NCI-H2171 treated with DMSO at 0.1 percent for 48 hours (cell line): ENCODE measurements around the gene LCE7A.
A peak's percentile ranks its signal among the peaks of the same experiment; 100 is the strongest.

ENCODE experiments used
- DNase-seq: peaks from one replicate; lab custom pipeline; 2025; lab: John Stamatoyannopoulos, UW

Gene LCE7A

GRCh38 chr1:152880316-152880715 is 20.5 kb downstream of the LCE7A start:
- no peak for DNase-seq

DNA sequence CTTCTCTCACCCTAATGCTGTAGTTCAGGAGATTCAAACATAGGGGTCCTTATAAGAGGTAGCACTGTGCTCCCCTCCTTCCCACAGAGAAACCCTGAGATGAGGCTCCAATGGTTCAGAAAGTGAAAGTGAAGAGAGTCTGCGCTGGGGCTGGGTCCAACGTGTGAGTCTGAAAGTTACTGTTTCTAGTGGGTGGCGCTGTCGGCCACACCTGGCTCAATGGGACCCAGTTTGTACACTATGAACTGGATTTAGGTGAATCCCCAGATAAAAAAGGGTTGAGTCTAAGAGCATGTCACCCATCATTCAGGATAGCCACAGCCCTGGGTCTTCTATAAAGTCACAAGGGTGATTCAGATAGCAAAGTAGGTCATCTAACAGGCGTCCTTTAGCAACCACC is 21.1 kb downstream of the LCE7A start:
- DNase-seq = no peak

DNA sequence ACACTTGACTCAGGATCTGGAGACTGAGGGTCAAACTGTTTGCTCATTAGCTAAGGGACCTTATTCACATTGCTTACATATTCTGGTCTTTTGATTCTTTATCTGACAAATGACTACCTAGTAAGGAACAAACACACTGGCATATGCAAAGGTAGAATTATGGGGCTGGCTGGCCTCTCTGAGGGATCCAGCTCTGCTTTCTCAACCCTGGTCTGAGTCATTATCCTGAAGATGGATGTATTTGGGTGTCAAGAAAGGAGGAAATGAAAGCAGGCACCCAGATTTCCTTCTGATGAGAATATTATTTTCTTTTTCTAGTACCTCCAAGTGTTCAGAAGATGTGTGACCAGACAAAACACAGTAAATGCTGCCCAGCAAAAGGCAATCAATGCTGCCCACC is 24.3 kb downstream of the LCE7A start:
- DNase-seq = no peak

GRCh38 chr1:152884506-152884905 is 24.7 kb downstream of the LCE7A start:
- DNase-seq = no peak

GRCh38 chr1:152884966-152885624 is 25.3 kb downstream of the LCE7A start:
- DNase-seq = no peak

DNA sequence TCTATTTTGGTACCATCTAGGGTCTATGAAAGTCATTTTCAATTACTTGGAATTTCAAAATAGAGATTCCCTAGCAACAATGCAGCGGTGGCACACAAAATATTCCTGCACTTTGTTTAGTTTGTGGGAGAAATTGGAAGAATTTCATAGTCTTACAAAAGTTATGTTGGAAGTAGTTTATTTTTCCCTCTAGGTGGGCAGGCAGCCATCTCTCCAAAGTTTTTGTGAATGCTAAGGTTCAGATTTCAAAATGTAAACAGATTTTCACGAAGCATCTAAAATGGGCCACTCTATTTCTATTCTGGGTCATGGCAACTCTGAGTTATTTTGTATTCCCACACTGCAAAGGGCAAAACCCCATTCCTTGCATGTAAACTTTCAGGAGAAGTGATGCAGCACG is 26.3 kb downstream of the LCE7A start:
- no peak for DNase-seq

DNA sequence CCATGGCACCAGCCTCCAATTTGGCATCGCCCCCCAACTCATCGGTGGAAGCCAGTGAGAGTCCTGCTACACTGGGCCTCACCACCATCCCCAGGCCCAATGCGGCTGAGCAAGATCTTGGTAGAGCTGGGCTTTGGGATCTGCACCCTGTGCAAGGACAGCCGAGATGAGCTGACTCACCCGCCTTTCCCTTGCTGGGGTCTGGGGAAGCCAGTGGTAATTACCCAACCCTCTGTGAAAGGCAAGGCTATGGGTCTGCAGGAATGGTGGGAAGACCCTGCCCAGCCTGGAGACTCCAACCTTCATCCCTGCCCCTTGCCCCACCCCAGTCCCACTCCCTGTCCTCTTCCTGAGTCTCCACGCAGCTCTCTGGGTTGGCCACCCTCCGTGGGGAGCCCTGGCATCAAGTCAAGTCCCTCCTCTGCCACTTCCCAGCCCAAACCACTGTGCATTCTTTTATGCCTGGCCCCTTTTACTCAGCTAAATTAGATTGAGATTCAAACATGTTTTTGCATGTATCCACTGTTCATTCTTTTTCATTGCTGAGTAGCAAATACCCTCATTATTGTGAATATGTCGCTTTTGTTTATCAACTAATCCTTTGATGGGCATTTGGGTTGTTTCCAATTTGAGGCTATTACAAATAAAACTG is 27.1 kb downstream of the LCE7A start:
- peak; percentile 82 for DNase-seq

GRCh38 chr1:152888126-152888525 is 28.3 kb downstream of the LCE7A start:
- no peak for DNase-seq

DNA sequence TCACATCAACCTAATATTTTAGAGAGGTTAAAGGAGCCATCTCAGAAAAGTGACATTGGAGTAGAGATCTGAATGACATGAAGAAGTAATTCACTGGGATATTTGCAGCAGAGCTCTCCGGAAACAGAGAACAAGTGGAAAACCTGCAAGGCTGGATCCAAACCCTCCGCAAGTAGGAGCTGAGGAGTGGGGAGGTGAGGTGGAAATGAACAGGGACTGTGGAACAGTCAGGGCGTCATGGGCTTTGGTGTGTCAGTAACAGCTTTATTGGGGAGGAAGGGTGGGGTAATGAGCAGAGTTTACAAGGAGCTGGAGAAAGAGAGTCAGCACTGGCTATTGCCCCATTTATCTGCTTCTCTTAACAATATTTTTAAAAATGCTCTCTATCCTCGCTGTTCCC is 39.2 kb downstream of the LCE7A start:
- no peak for DNase-seq

DNA sequence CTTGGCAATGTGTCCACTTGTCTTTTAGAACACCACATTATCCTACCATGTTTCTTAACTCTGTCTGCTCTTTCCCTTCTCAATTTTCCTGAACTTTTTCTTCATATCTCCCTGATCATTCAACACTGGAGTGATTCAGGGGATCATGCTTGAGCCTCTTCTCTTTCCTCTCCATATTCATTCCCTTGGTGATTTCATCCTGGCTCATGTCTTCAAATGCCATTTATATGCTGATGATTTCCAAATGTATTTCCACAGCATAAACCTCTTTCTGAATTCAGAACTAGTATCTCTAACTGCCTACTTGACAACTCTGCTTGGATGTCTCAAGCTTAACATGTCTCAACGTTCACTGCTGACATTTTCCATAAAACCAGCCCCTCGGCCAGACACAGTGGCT is 40.1 kb downstream of the LCE7A start:
- DNase-seq = no peak

- DNase-seq = no peak
These were observed 41.8 kb downstream of the LCE7A start for GRCh38 chr1:152901631-152902030.

DNA sequence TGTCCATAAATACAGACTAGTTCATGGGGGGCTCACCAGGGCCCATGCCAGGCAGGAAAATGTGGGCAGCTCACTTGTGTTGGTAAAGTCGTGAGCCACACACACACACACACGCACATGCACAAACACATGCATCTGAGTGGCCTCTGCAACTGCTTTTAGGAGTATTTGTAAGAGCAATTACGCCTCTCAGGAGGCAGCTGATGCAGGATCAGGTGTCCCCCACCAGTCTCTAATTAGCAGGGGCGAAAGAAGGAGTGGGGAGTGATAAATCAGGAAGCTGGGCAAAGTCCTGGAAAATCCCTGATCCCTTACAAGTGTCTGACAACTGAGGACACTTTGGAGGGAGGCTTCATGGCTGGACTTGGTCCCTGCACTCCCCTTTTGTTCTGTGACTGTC is 42.8 kb downstream of the LCE7A start:
- peak; percentile 2 for DNase-seq

DNA sequence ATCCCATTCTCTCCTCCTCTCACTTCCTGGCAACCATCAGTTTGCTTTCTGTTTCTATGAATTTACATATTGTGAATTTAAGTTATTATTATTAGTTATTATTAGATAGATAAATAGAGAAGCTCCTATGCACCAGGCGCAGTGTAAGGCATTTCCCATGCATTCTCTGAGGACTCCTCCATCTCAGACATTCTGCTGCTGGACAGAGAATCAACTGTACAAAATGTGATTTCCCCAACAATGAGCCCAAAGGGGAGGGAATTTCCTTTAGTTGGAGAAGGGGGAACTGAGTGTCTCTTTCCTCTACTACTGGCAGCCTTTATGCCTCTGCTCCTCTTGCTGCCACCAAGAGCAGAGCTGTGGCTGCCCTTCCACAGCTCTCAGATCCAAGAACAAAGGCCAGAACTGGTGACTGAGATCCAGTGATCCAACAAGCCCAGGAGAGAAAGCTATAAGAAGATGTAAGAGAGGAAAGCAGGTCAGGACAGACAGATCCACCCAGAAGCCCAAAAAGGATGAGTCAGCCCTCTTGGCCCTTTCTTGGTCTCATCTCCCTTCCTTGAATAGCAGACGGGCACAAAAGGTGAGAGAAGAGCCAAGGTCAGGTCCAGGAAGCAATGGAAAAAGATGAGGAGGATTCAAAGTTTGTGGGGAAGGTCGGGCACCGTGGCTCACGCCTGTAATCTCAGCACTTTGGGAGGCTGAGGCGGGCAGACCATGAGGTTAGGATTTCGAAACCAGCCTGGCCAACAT is 45.1 kb downstream of the LCE7A start:
- DNase-seq = no peak

GRCh38 chr1:152906023-152906565 is 46.3 kb downstream of the LCE7A start:
- no peak for DNase-seq

DNA sequence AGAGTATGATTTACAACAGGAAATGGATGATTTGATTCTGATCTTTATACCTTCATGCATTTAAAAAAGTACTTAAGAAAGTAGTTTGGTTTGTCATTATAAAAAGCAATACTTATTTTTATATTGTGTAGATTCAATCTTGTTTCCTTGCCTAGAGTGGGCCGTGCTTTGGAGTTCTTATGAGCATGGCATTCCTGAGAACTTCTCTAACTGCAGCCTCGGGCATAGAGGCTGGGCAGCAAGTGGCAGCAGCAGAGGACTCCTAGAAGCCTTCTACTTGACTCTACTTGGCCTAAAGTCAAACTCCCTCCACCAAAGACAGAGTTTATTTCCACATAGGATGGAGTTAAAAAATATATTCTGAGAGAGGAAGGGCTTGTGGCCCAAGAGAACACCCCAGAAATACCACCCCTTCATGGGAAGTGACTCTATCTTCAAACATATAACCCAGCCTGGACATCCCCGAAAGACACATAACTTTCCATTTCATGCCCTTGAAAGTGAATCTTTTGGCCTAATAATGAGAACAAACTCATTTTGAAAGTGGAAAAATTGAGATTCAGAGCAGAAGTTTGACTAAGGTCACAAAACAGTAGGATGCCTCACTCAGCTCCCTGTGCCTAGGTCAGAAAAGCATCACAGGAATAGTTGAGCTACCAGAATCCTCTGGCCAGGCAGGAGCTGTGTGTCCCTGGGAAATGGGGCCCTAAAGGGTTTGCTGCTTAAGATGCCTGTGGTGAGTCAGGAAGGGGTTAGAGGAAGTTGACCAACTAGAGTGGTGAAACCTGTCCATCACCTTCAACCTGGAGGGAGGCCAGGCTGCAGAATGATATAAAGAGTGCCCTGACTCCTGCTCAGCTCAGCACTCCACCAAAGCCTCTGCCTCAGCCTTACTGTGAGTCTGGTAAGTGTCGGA is 48.1 kb downstream of the LCE7A start, which contains the start of gene IVL:
IVL (plus strand) TSS at position 861 of the 916 bp plus-strand sequence. CDS start 1,252 bp downstream, outside the sequence.
- no peak for DNase-seq

GRCh38 chr1:152909206-152909605 is 49.4 kb downstream of the LCE7A start:
- DNase-seq = no peak
